ENCODE measurements around the gene MAML3.

GRCh38 chr4:139686988-139687387, 467.0 kb downstream of the MAML3 start:
- TF ChIP-seq CTCF (IDR thresholded peaks at IDR 0.05) (no peak), POLR2AphosphoS5 (IDR thresholded peaks at IDR 0.05) (no peak), POLR2A (IDR thresholded peaks at IDR 0.05) (no peak), EP300 (IDR thresholded peaks at IDR 0.05) (no peak)

Measured in suprapubic skin (tissue), 4 donors.